Left renal cortex interstitium (tissue), 4 donors: ENCODE data around the gene NCAPG2. TPM values are rescaled to one million over a fixed set of nuclear protein-coding genes. Genes with fewer than 3 reads are reported as not detected.

Experiments used
- DNase-seq, 4 donors: peaks; one replicate each; pipeline ENCODE4 v3.0.0-alpha.2; 2013; ENCODE audit warnings: low read depth in 4 of 4, low spot score in 2 of 4, missing footprints in 1 of 4
- polyA plus RNA-seq, 4 donors: library from polyadenylated mRNA; unstranded; fragments of 120-200 nt; gene quantifications; one replicate each; pipeline ENCODE4 v1.2.1, GENCODE V29; 2013; ENCODE audit not compliant: insufficient read length in 4 of 4

NCAPG2 gene
- polyA plus RNA-seq, 4 donors, result 22.6 to 25.8 (median 24.7) TPM

DNA sequence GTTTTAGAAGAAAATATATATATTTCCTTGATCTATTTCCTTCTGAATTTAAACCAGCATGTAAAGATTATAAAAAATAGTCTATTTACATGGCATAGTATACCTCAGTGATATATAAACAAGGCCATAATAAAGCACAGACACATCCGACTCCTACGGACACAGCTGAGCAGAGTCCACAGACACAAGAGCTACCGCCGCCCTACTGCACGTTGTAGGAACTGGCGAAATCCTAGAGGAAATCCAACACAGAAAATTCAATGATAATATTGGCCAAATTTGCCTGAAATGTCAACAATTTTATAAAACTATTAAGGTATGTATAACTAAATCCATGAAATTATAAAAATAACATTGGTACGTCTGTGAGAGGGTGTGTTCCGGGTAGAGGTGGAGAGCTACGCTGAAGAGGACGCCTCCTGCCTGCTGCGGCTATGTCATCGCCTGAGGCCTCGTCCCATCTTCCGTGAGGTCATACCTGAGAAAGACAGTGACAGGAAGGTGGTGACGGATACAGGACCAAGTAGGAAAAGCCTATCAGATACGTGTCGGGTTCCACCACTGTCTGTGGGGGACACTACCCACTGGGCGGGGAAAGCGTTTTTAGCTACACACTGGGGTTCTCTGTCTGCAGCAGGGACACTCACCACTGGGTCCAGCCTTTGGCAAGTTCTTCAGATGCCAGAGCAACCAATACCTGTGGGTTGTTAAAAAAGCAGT, 29.3 kb upstream of the NCAPG2 start:
- no peak for DNase-seq

DNA sequence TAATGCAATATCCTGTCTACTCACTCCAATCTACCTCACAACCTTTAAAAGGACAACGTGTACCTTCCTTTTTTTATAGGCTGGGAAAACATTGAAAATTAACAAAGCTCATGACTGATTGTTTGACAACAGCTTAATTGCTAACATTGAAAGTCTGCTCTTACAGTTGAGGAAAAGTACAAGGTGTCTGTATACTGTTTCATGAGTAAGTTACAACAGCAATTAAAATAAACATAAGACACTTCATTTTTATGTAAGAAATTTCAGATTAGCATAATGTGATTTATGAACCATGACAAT, 28.6 kb upstream of the NCAPG2 start:
- DNase-seq, result no peak

DNA sequence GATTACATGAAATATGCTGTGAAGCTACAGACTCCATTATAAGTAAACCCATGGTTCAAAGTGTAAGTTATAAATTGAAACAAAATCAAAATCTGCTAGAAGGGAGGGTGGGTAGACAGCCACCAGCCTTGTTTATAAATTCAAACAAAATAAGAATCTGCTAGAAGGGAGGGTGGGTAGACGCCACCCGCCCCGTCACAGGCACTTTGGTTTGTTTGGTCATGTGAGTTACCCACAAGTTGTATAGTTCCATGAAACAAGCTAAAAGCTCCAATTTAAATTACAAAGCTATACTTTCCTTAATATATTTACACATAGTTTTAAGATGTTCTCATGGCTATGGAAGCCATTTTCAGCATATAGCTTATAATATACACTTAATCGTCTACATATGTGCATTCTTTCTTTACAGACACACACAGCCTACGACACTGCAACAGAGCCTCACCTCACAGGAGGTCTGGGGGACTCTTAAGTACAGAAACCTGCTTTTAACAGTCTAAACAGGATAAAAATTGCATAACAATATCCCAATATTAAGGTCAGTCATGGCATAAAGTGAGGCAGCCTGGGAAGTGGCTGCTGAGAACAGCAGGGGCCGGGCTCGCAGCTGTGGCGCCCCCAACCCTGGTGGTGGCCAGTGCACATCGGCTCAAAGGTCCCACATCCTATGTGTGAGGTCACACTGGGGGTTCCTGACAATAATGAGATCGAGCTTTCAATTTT, 28.1 kb upstream of the NCAPG2 start:
- no peak for DNase-seq

DNA sequence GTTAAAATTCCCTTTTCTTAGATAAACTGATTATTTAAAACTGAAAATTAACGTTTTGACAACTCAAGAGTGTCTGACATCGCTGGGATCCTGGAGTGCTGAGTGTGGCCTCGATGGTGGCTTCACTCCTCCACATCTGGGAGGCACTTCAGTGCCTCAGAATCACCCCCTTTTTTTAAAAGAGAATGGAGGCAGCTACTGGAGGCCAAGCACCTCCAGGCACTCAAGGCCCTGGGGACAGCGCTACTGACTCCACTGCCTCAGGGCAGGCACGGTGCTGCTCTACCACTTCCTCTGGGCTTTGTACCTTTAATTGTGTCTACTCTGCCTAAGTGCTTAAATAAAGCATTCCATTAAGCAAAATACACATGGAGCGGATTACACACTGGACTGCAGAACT, 27.2 kb upstream of the NCAPG2 start:
- DNase-seq, result no peak

DNA sequence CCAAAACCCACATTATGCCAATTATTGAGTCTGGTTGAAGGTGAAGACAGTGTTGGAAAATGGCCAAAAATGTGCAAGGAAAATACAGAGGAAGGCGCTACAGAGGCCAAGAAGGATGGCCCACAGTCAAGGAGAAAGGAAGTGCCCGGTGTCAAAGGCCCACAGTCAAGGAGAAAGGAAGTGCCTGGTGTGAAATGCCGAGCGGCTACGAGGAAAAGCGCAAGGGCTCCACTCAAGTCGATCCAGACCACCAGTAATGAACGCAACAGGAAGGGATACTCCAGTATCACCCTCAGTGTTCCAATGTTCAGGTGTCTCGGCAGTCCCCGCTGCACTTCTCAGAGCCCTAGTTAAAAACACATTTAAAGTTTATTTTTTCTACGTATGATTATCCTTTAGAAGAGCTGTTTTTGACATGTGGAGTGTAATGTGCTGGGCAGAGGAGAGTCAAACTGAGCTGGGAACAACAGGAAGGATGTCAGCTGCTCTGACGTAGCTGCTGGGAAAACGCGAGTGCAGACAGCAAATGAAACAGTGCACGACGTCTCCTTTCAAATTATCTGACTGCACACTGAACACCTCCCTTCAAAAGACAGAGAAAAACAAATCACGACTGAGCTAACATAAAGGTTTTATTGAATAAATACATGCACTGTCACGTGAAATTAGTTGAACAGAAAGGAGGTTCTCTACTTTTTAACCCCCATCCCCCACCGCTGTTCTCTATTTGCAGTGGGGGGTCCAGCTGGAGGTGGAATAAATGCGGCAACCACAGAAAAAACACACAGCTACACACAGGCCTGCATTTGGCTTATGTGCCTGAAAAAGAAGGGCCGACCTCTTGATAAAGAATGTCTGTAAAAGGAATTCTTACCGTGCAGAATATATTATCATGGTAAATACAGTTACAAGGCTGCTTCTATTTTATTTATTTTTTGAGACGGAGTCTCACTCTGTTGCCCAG, 26.1 kb upstream of the NCAPG2 start:
- DNase-seq, result no peak

DNA sequence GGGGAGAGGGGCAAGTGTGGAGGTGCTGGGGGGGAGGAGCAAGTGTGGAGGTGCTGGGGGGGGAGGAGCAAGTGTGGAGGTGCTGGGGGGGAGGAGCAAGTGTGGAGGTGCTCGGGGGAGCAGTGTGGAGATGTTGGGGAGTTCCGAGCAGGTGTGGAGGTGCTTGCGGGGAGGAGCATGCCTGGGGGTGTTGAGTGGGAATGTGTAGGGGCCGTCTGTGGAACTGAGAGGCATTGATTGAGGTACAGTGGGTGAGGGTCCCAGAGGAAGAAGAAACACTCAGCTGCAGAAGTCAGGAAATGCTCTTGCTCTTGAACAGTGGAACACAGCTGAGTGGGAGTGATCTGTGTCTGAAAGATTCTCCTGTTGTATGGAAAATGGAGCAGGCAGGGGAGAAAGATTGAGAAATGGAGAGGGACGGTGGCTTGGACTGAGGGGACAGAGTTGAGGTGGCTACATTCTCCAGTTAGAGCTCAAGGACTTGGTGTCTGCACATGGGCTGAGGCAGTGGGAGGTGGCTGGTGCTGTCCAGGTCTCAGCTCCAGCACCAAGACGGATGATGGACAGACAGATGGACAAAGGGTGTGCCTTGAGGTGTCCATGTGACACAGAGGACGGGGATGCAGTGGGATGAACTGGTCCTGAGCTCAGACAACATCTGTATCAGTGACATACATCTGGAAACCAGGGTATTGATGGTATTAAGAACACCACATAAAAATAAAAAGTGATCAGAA, 25.2 kb upstream of the NCAPG2 start:
- no peak for DNase-seq

DNA sequence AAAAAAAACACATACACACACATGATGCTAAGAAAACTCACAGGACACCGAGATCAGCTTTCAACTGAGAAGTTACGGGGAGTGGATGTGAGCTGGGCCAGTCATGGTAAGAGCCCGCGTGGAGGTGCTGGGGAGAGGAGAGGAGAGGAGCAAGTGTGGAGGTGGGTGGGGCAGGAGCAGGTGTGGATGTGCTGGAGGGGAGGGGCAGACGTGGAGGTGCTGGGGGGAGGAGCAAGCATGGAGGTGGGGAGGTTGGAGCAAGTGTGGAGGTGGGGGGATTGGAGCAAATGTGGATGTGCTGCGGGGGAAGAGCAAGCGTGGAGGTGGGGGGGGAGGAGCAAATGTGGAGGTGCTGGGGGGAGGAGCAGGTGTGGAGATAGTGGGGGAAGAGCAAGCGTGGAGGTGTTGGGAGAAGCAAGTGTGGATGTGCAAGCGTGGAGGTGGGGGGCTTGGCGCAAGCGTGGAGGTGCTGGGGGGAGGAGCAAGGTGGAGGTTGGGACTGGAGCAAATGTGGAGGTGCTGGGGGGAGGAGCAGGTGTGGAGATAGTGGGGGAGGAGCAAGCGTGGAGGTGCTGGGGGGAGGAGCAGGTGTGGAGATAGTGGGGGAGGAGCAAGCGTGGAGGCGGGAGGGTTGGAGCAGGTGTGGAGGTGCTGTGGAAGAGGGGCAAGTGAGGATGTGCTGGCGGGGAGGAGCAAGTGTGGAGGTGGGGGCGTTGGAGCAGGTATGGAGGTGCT, 24.5 kb upstream of the NCAPG2 start:
- DNase-seq, result no peak

DNA sequence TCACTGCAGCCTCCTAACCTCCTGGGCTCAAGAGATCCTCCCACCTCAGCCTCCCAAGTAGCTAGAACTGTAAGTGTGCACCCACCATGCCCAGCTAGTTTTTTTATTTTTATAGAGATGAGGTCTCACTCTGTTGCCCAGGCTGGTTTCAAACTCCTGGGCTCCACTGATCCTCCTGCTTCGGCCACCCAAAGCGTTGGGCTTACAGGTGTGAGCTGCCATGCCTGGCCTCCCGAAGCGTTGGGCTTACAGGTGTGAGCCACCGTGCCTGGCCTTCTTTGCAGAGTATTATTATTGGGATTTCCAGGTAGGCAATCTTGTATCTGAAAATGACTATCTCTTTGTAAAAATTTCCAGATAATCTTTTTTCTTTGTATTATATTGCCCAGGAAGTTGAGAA, 23.1 kb upstream of the NCAPG2 start:
- no peak for DNase-seq

DNA sequence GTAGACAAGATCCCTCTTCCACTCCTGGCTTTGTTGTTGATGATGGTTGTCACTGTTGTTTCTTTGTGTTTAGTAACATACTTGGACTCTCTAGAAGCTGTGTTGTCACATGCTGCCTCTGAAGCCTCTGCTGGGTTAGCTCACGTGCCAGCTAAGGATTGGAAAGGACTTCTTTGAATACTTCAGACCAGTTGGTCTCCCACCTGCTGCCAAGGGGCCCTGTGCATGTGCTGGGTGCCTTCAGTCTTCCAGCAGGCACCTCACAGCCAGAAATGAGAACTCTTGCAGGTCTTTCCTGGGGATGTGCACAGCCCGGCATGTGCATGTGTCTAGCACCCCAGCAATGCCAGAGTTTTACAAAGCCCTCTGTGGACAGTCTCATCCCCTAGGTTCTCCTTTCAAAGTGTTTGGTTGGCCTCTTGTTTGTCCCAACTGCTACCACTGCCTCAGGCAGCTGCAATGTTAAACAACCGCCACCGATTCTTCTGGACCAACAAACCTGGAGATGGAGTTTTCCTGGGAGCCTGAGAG, 21.7 kb upstream of the NCAPG2 start:
- DNase-seq, result no peak

DNA sequence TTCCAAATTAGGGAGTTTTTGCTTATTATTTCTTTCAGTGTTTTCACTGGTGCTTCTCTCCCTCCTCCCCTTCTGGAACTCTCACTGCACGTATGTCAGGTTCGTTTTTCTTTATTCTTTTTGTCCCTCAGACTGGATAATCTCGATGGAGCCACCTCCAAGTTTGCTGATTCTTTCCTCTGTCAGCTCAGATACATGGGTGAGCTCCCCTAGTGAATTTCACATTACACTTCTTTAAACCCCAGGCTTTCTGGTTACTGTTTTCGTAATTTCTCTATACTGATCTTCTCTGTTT, 20.8 kb upstream of the NCAPG2 start:
- DNase-seq, result no peak

DNA sequence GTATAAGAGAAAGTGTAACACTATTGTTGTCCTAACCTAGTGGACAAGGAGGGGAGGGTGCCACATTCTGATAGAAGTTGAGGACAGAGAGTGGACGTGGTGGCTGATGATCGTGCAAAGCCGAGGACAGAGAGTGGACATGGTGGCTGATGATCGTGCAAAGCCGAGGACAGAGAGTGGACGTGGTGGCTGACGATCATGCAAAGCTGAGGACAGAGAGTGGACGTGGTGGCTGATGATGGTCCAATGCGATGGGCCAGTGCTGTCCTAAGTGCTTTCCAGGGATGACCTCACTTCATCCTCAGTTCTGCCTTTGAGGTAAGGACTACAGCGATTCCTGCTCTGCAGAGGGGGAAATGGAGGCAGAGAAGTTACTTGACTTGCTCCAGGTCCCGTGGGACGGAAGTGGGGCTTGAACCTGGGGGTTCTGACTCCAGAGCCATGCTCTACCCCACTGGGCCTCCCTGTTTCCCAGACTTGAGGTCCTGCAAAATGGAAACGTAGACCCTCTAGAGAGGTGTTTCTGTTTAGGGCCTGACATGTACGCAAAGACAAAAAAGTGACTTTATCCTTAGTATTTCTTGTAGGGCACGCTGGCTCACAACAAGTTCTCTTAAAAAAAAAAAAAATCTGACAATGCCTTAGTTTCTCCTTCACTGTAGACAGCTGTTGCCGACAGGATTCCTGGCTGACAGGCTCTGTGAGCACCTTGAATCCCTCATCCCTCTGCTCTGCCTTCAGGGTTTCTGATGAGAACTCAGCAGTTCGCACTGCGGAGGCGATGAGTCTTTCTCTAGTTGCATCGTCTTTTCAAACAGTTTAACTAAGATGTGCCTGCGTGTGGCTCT, 20.3 kb upstream of the NCAPG2 start:
- no peak for DNase-seq

DNA sequence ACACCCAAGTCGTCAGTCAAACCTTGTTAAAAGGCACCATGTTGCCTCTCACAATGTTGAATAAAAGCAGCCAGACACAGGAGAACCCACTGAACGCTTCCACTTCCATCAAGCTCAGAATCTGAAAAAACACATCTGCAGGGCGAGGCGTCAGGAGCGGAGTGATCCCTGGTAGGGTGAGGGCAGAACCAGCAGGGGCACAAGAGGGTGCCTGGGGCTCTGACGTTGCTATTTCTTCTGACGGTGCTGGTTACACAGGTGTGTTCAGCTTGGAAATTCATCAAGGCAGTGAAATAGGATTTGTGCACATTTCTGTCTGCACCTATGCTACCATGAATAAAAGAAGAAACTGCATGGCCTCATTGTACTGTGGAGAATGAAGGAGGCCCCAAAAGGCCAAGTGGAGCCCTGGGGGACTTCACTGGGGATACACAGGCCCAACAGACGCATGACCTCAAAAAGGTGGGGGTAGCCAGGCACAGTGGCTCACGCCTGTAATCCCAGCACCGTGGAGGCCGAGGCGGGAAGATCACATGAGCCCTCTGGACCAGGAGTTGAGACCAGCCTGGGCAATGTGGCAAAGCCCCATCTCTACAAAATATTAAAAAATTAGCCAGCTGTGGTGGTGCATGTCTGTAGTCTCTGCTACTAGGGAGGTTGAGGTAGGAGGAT, 19.2 kb upstream of the NCAPG2 start:
- no peak for DNase-seq

DNA sequence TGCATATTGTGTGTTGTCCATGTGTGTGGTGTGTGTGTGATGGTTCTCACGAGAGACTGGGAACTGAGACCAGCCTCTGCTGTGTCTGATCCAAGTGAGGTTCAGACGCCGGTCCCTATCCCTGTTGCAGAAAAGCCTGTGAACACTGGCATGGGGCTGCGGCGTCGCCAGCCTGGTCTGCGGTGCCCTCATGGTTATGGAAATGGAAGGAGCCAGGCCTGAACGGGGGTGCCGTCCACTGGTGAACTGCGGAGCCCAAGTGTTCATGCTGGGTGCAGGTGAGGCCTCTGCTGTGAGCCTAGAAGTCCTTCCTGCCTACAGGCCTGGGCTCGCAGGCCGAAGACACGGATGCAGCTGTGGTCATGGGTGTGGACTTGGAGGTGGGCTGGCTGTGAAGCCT, 18.7 kb upstream of the NCAPG2 start:
- no peak for DNase-seq

DNA sequence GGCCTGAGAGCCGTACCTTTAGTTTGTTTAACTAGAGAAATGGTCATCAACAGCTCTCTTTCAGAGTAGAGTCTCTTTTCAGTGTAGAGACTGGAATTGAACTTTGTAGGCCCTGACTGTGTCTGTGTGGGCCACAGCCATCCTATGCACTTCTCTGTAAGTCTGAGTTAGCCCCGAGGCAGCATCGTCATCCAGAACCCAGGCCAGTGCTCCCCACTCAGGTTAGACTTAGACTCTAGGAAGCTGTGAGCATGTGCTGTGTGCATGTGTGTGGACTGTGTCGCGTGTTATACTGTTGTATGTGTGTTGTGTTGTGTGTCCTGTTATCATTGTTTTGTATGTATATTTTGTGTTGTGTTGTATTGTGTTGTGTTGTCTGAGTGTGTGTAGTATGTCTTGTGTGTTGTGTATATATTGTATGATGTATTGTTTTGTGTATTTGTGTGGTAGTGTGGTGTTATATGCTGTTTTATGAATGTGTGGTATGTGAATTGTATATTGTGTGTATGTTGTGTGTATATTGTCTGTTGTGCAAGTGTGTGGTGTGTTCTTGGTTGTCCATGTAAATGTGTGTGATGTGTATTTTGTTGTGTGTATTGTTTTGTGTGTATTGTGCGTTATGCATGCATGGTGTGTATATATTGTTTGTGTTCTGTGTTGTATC, 18.1 kb upstream of the NCAPG2 start:
- DNase-seq, result no peak

DNA sequence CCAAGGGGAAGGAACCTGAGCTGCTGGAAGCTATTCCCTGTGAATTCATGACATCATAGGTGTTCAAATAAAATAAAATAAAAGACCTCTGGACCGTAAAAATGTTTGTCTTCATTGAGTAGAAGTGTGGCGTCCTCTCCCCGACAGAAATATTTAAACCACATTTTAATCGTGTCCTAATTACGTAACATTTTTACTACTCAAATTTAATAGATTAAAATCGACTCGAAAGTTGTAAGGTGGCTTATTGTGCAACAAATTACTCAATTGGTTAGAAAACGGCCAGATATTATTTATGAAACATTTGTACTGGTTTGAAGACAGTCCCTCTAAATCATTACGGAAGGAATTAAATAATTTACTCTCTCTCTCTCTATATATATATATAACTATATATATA, 15.5 kb upstream of the NCAPG2 start:
- no peak for DNase-seq

DNA sequence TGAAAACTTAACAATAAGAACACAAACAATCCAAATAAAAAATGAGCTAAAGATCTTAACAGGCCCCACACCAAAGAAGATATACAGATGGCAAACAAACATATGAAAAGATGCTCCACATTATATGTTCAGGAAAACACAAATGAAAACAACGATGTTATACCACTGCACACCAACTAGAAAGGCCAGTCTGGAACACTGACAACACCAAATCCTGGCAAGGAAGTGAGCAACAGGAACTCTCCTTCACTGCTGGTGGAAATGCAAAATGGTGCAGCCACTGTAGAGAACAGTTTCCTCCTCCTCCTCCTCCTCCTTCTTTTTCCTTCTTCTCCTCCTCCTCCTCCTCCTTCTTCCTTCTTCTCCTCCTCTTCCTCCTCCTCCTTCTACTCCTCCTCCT, 12.2 kb upstream of the NCAPG2 start:
- DNase-seq, result no peak

DNA sequence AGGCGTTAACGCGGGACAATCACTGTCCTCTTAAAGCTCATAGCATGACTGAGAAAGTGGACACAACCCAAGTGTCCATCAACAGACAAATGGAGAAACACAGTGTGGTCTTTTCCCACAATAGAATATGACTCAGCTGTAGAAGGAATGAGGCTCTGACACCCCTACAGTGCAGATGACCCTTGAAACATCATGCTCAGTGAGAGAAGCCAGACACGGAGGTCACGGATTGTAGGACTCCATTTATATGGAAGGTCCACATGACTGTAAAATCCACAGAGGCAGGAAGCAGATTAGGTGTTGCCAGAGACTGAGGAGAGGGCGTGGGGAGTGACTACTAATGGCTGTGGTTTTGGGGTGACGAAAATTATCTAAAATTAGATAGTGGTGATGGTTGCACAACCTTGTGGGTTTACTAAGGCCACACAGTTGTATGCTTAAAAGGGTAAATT, 6.1 kb upstream of the NCAPG2 start:
- DNase-seq, result no peak

DNA sequence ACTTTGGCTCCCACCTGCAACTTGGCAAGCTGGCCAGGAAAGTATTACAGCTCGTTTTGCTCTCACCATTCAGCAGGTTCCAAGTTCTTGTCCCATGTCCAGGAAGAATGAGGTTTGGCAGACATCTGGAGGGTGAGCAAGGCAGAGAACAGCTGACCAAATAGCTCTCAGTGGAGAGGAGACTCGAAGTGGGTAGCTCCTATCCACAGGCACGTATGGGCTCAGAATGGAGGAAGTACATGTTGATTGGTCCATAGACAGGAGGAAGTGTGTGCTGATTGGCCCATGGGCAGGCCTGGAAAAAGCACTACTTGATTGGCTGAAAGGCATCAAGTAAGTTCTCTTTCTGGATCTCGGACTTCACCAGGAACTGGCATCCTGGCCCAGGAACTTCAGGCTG, 3.0 kb upstream of the NCAPG2 start:
- DNase-seq, result no peak
